ENCODE data around the gene STAU1.
"Not testable (repeated sequence)": the region's sequence is repeated elsewhere in the genome, so short reads cannot be mapped to it uniquely, and the experiment has no call there.

STAU1 gene

GRCh38 chr20:49118307-49118706 lies 69.8 kb downstream of the STAU1 start:
- DNase-seq (ENCODE audit: low read depth in 2 of 2), result no peak

DNA sequence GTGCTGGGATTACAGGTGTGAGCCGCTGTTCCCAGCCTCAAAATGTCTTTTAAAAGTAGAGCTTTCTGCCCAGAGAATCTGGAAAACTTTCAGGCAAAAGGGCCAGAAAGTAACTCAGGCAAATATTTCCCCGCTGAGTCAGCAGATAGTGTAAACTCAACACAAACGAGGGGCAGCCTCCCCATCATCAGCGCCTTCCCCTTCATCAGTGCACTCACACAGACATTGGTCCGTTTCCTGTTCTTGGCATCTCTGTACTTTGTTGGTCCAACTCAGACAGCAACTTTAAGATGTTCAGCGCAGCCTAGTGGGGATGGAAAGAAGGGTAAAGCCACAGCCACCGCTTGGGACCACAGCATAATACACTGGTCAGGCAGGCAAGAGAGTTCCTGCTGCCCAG lies 72.6 kb downstream of the STAU1 start:
- DNase-seq (ENCODE audit: low read depth in 2 of 2), result no peak

DNA sequence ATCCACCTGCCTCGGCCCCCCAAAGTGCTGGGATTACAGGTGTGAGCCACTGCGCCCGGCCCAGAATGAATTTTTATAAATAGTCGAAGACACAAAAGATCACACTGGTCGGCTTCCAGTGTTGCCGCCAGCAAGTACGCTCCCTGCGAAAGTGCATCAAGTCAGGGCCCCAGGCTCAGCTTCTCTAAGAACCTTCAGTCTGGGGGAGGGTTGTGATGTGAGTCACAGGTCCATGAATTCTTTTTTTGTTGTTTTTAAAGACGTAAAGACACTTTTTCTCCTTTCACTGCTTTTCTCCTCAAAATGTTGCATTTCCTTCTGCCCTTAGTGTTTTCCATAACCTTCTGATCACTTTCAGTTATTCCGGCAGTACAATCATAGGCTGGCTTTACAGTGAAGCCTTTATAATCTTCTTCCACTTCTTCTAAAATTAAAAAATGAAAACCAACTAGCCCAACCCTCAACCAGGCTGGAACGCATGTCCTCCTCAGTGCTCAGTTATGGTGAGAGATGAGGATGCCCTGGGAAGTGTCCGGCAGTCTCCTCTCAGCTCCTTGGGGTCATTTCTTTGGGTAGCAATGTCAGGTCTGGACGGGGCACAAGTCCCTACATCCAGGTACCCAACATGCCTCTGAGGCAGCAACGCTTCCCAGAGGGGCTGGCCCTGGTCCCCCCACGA lies 75.4 kb downstream of the STAU1 start:
- no peak for DNase-seq (ENCODE audit: low read depth in 2 of 2)

DNA sequence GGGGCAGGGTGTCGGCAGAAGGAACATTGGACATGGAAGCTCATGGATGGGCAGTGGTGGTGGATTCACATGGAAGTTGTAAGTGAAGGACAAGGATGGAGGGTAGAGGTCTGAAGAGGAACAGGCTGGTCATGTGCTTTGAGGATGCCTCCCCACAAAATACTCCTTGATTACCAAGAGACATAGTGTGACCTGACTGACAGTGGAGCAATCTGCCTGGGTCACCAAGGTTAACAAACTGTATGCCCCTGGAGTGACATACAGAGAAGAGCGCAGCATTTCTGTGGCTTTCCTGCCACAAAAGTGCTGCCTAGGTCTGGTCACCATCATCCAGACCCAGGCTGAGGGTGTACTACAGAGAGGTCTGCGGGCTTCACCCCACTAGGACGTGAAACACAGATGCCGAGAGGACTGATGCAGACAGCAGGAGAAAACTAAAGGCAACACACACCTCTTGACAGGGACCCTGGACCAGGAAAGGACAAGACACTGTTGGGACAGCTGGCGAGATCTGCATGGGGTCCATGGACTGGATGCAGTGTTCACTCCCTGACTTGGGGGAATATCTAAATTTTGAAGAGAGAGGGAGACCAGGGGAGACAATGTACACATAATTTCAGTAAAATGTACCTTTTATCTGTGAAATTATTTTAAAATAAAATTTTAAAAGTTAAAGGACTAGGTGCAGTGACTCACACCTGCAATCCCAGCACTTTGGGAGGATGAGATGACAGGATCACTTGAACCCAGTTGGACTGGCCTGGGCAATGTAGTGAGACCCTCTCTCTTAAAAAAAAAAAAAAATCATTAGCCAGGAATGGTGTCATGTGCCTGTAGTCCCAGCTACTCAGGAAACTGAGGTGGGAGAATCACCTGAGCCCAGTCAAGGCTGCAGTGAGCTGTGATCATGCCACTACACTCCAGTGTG lies 77.1 kb downstream of the STAU1 start:
- DNase-seq (ENCODE audit: low read depth in 2 of 2), result no peak

DNA sequence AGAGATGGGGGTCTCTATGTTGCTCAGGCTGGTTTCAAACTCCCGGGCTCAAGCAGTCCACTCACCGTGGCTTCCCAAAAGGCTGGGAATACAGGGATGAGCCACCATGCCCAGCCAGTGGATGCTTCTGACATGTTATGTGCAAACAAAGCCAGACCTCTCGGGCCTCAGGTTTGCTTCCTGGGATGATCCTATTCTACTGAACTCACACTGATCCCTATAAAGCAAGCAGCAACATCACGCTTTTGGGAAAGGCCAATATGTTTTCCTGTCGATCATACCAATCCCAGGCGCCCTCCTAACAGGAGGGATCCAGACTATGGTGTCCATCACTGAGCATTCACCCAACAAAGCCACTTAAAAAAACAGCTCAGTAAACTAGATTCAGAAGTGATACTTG lies 81.8 kb downstream of the STAU1 start:
- DNase-seq (ENCODE audit: low read depth in 2 of 2), result no peak

GRCh38 chr20:49104979-49105547 lies 83.1 kb downstream of the STAU1 start:
- DNase-seq (ENCODE audit: low read depth in 2 of 2), result not testable (repeated sequence)

- DNase-seq (ENCODE audit: low read depth in 2 of 2), result no peak
Observed at GRCh38 chr20:49104365-49104648, 83.8 kb downstream of the STAU1 start.

DNA sequence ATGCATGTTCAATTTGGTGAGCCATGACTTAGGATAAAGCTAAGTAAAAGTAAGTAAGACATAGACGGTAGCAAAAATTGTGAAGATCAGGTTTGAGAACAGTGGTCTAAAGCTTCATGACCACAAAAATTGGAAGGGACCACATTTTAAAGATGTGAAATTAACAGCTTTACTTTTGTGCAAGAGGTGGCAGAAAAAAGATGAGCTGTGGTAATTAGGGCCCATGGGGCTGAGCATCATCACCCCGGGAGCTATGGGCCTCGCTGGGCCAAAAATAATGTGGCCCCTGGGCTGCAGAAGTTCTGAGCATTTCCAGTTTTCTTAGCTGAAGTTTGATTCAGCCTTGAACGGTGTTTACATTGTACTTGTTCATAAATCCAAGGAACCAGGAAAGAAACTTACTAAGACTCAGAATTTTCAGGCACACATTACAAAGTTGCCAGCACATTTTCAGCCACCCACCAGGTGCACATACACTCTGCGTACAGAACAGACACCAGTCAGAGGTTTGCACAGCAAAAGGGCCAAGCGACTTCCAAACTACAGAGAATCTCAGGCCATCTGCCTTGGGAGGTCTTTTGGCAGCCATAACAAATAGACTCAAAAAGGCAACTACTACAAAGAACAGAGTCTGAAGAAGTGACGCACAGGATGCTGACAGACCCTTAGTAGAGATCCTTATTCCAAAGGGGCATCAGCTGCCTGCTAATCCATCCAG lies 84.3 kb downstream of the STAU1 start:
- DNase-seq (ENCODE audit: low read depth in 2 of 2), result no peak

DNA sequence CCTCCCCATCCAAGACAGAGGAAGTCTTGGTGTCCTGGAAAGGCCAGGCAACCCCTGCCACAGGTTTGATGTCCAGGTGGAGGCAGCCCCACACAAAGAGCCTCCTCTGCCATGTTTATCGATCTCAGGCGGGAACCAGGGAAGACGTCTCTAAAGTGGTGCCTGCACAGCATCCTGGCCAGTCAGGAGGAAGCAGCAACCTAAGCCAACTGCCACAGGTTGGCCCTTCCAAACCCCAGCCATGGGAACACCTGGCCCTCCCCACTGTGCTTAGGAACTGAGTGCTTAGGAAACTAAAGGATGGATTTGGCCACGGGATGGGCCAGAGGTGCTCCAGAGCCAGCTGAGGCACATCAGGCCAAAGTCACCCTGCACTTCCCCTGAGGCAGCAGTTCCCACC lies 85.1 kb downstream of the STAU1 start:
- no peak for DNase-seq (ENCODE audit: low read depth in 2 of 2)

DNA sequence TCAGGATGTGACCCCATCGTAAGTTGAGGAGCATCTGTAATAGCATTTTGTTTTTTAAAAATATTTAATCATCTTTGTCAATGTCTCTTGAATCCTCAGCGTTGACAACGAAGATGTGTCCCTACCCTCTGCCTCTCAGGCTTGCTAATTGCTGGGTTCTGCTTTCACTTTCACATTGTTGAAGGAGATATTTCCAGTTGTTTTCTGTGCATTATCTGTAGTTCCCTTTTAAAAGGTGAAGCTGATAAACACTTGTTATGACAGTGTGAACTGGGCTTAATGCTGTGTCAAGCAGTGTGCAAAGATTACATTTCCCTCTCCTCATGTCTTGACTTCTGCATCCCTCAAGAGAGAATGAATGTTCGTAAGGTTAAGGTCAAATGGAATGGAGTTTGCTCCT lies 87.2 kb downstream of the STAU1 start:
- no peak for DNase-seq (ENCODE audit: low read depth in 2 of 2)

GRCh38 chr20:49100292-49100691 lies 87.8 kb downstream of the STAU1 start:
- DNase-seq (ENCODE audit: low read depth in 2 of 2), result not testable (repeated sequence)

- no peak for DNase-seq (ENCODE audit: low read depth in 2 of 2)
Observed at GRCh38 chr20:49099011-49099410, 89.1 kb downstream of the STAU1 start.

DNA sequence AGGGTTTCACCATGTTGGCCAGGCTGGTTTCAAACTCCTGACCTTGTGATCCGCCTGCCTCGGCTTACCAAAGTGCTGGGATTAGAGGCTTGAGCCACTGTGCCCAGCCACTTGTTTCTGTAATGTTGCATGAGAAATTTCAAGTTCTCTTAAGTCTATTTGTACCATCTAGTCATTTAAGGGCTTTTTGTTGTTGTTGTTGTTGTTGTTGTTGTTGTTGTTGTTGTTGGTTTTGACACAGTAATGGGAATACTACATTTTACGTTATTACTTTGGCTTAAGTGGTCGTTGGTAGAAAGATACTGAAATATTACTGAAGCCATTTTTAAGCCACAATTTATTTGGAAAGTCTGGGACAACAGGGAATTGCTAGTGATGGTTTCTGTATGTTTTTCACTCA lies 90.0 kb downstream of the STAU1 start:
- no peak for DNase-seq (ENCODE audit: low read depth in 2 of 2)

DNA sequence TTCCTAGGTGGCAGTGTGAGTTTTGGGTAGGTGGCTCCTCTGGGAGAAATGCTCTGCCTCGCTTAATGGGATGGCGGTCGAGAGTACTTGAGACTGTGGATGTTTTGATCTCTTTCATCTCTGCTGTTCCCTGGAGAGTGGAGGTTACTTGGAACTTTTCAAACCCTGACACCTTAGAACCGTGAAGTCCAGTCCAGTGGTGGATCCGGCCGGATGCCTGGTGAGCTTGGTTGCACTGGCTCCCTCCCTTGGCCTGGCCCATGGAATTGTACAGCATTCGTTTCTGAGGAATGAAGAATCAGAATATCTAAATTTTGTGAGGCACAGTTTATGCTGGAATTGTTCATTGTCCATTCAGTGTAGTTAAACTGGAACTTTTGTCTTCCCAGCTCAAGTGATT lies 91.0 kb downstream of the STAU1 start:
- no peak for DNase-seq (ENCODE audit: low read depth in 2 of 2)

DNA sequence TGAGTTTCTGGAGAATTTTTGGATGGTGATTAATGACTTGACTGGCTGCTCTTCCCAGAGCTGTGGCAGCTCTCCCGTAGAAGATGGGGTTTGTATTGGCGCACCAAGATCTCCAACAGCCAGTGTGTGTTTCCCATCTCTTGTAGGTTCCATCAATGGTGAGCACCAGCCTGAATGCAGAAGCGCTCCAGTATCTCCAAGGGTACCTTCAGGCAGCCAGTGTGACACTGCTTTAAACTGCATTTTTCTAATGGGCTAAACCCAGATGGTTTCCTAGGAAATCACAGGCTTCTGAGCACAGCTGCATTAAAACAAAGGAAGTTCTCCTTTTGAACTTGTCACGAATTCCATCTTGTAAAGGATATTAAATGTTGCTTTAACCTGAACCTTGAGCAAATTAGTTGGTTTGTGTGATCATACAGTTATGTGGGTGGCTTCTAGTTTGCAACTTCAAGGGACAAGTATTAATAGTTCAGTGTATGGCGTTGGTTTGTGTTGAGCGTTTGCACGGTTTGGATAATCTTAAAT lies 91.9 kb downstream of the STAU1 start:
- no peak for DNase-seq (ENCODE audit: low read depth in 2 of 2)

DNA sequence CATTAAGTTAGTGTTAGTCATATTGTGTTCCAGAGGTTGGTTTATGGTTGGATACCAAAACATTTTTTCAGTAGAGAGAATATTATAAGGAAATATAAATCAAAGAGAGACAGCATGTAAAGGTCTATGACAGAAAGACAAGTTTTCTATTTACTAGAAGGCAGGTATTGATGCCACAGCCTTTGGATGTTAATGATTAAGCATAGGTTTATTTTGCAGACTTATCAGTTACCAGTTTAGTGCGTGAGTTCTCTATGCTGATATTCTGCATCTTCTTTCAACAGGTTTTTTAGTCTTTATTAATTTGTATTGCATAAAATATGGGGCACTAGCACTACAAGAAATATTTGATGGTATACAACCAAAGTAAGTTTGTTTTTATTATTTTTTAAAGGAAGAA lies 96.4 kb downstream of the STAU1 start:
- no peak for DNase-seq (ENCODE audit: low read depth in 2 of 2)

GRCh38 chr20:49091104-49091503 lies 97.0 kb downstream of the STAU1 start:
- DNase-seq (ENCODE audit: low read depth in 2 of 2), result no peak

DNA sequence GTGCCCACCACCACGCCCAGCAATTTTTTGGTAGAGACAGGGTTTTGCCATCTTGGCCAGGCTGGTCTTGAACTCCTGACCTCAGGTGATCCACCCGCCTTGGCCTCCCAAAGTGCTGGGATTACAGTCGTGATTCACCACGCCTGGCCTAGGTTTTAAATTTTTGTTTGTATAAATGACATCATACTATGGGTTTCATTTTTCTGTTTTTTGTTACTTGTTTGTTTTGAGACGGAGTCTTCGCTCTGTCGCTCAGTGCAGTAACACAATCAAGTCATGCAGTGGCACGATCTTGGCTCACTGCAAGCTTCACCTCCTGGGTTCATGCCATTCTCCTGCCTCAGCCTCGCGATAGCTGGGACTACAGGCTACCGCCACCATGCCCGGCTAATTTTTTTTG lies 105.8 kb downstream of the STAU1 start:
- not testable (repeated sequence) for DNase-seq (ENCODE audit: low read depth in 2 of 2)

DNA sequence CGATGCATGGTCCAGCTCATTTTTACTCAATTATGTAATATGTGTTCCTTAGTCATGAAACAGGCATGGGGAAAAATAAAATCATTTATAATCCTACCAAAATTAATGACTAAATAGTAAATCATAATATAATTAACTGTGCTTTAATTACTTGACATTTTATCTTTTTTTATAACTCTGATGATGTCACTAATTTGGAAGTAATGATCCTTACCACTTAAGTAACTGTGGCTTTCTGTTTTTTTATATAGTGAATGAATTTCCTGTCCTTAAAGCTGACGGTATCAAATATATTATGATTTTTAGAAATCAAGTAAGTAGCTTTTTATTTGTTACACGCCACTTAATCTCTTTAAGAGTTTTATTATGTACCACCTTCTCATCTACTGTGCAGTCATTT lies 109.8 kb downstream of the STAU1 start:
- no peak for DNase-seq (ENCODE audit: low read depth in 2 of 2)

DNA sequence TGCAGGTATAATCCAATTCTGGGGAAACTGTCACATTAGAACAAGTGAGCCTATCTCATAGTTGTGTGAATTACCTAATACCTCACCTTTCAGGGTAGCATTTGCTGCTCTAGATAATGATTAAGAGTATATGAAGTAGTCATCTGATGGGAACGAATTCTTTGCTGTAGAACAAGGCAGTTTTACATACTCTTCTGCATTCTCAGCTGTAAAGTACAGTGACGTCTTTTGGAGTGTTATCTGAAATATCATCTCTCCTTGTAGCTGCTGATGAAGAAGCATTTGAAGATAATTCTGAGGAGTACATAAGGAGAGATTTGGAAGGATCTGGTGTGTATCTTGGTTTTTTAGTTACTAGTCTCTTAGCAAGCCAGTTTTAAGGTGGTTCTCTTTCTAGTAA lies 113.6 kb downstream of the STAU1 start:
- no peak for DNase-seq (ENCODE audit: low read depth in 2 of 2)
